T-helper 17 cell (primary cell): ENCODE measurements around the gene PIGS. TPM values are rescaled to one million over a fixed set of nuclear protein-coding genes. Genes with fewer than 3 reads are reported as not detected.

Source experiments
- ATAC-seq: fragments of 150-1000 bp; cut with Tn5 transposase; 2 replicates; pipeline ENCODE4 v1.10.0; 2021; ENCODE audit warnings: mild to moderate bottlenecking, moderate library complexity
- DNase-seq, 3 donors: peaks; one replicate each; pipeline versions ENCODE4 v3.0.0 to v3.0.0-alpha.2; 2020 to 2021
- H3K9me3 ChIP-seq: one replicate; pipeline ENCODE4 v1.7.0; 2013; ENCODE audit warnings: low read length, mild to moderate bottlenecking; ENCODE audit not compliant: control insufficient read depth, poor library complexity, severe bottlenecking
- H3K27ac Mint-ChIP-seq: one replicate; pipeline ENCODE4 v1.8.0; 2022; ENCODE audit warnings: mild to moderate bottlenecking, moderate library complexity, mixed read lengths
- H3K27me3 Mint-ChIP-seq: one replicate; pipeline ENCODE4 v1.8.0; 2022; ENCODE audit warnings: mixed read lengths
- H3K36me3 Mint-ChIP-seq: one replicate; pipeline ENCODE4 v1.8.0; 2022; ENCODE audit warnings: low read depth, mixed read lengths
- H3K4me1 Mint-ChIP-seq: one replicate; pipeline ENCODE4 v1.8.0; 2022; ENCODE audit warnings: mild to moderate bottlenecking, mixed read lengths
- H3K4me3 Mint-ChIP-seq: one replicate; pipeline ENCODE4 v1.8.0; 2022; ENCODE audit warnings: mild to moderate bottlenecking, moderate library complexity, mixed read lengths
- total RNA-seq, 4 donors: library from RNA in 2 of 4; stranded (reverse) in 2 of 4; gene quantifications; one replicate each; pipeline ENCODE4 v1.2.3 and lab custom pipeline; 2022 to 2026

PIGS gene
- total RNA-seq, 2 donors from 2014 or later = 44.5 to 50.9 TPM

- Mint-ChIP-seq H3K27me3 (no peaks in the 10 kb centered on the region), H3K36me3 (peaks cover 6% of the 10 kb centered on the region), H3K4me1 (peaks cover 22% of the 10 kb centered on the region), H3K4me3 (peak overlapping the region; percentile 52), H3K27ac (no peak overlapping the region)
- ATAC-seq = no peak
- no peak for DNase-seq
- no peaks in the 10 kb centered on the region for H3K9me3 ChIP-seq
Measured at GRCh38 chr17:28544402-28545140, 26.8 kb downstream of the PIGS start.

DNA sequence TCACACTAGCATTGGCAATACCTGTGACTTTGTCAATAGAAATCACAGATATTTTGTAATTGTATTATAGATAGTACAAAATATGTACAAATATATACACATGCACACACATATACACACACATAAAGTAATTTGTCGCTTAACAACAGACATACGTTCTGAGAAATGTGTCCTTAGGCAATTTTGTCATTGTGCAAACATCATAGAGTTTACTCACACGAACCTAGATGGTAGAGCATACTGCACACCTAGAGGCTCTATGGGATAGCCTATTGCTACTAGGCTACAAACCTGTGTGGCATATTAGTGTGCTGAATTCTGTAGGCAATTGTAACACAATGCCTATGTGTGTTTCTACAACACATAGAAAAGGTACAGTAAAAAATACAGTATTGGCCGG, 29.9 kb downstream of the PIGS start:
- no peak overlapping the region for H3K27ac Mint-ChIP-seq
- H3K9me3 ChIP-seq = no peaks in the 10 kb centered on the region
- no peak overlapping the region for H3K4me3 Mint-ChIP-seq
- ATAC-seq = no peak
- H3K27me3 Mint-ChIP-seq = no peaks in the 10 kb centered on the region
- no peak for DNase-seq
- H3K36me3 Mint-ChIP-seq = peaks cover 6% of the 10 kb centered on the region
- H3K4me1 Mint-ChIP-seq = peaks cover 4% of the 10 kb centered on the region

DNA sequence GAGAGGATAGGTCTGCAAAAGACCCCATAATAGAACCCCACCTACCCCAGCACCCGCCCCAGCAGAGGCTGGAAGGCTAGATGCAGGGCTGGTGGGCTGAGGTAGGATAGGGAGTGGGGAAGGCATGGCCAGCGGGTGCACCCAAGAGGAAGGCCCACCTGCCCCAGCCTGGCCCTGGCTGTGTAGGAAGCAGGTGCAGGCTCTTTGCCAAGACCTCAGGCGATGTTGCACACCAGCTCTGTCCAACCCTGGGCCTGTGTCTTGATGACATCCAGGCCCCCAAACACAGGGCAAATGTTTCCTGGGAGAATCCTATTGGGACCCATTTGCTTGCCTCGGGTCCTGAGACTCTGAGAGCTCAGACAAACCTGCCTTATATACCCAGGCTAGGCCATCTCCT, 31.1 kb downstream of the PIGS start:
- Mint-ChIP-seq H3K27me3 (no peaks in the 10 kb centered on the region), H3K27ac (peak overlapping the region; percentile 54)

DNA sequence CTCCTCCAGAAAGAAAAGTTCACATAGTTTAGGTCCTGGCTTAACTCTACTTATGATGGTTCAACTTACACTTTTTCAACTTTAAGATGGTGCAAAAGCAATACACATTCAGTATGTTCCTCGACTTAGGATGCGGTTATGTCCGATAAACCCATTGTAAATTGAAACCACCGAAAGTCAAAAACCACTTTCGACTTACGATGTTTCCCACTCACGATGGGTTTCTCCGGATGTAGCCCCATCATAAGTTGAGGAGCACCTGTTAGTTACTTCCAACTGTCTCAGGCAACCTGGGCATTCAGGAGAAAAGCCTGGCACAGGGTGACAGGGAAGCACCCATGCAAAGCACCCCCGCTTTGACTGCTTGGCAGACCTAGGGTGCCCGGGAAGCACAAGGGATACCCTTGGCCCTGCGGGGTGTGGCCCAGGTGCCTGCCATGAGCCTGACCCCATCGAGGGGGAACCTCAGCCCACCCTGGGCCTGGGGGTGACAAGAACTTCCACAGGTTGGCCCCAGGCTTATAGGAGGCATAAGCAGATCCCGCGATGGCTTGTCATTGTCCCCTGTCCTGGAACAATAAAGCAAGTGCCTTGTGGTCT, 32.9 kb downstream of the PIGS start:
- no peak overlapping the region for H3K4me3 Mint-ChIP-seq
- peaks cover 2% of the 10 kb centered on the region for H3K4me1 Mint-ChIP-seq
- H3K36me3 Mint-ChIP-seq = no peaks in the 10 kb centered on the region
- no peaks in the 10 kb centered on the region for H3K27me3 Mint-ChIP-seq
- no peaks in the 10 kb centered on the region for H3K9me3 ChIP-seq
- H3K27ac Mint-ChIP-seq = peak overlapping the region; percentile 29
- DNase-seq = no peak
- ATAC-seq = no peak

More for the DNA sequence above, 31.1 kb downstream of the PIGS start:
- peaks cover 4% of the 10 kb centered on the region for H3K4me1 Mint-ChIP-seq
- peaks cover 4% of the 10 kb centered on the region for H3K36me3 Mint-ChIP-seq
- no peak for DNase-seq
- H3K4me3 Mint-ChIP-seq = peak overlapping the region; percentile 15
- H3K9me3 ChIP-seq = no peaks in the 10 kb centered on the region
- no peak for ATAC-seq

DNA sequence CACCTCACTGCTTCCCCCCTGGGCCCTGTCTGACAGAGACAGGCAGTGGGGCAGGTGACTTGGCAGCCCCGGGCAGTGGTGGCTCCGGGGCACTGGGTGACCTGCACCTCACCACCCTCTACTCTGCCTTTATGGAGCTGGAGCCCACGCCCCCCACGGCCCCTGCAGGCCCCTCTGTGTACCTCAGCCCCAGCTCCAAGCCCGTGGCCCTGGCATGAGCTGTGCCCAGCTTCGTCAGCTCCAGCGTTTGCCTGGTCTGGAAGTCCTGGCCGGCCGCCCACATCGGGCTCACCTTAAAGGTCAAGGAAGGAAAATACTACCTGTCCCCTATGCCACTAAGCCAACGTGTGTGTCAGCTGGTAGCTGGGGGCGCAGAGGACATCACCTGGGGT, 34.1 kb downstream of the PIGS start:
- peaks cover 3% of the 10 kb centered on the region for H3K4me1 Mint-ChIP-seq
- no peak for ATAC-seq

DNA sequence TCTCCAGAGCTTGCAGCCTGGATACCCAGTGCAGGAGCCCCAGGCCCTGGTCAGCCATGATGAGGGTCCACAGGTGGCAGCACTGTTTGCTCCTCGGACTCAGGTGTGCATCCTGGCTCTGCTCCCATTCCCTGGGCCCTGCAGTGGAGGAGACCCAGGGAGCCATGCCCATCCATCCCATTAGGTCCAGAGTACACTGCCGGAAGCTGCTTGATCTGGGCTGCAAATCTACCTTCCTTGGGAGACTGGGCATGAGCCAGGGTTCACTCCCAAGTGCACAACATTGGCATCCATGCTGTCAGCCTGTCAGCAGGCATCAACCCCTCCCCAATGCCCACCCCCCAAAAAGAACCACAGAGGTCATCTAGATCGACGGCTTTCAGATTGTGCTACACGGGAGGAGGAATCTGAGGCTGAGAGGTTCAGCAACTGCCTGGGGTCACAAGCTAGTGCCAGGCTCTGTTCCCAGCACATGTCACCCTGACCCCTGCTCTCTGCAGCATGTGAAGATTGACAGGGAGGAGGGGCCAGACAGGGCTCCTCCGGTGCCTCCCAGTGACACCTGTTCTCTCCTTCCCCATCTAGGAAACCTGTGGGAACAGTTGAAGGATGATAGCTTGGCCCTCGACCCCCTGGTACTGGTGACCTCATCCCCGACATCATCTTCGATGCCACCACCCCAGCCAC, 34.6 kb downstream of the PIGS start:
- DNase-seq (no peak), ATAC-seq (no peak)
- H3K27ac Mint-ChIP-seq = peak overlapping the region; percentile 21
- H3K4me3 Mint-ChIP-seq = no peak overlapping the region
- peaks cover under 1% of the 10 kb centered on the region for H3K27me3 Mint-ChIP-seq
- peaks cover 3% of the 10 kb centered on the region for H3K4me1 Mint-ChIP-seq
- H3K36me3 Mint-ChIP-seq = no peaks in the 10 kb centered on the region
- H3K9me3 ChIP-seq = no peaks in the 10 kb centered on the region

More for the DNA sequence above, 34.1 kb downstream of the PIGS start:
- no peak overlapping the region for H3K4me3 Mint-ChIP-seq
- peak overlapping the region; percentile 21 for H3K27ac Mint-ChIP-seq
- H3K36me3 Mint-ChIP-seq = no peaks in the 10 kb centered on the region
- no peaks in the 10 kb centered on the region for H3K9me3 ChIP-seq
- DNase-seq = no peak
- H3K27me3 Mint-ChIP-seq = no peaks in the 10 kb centered on the region

DNA sequence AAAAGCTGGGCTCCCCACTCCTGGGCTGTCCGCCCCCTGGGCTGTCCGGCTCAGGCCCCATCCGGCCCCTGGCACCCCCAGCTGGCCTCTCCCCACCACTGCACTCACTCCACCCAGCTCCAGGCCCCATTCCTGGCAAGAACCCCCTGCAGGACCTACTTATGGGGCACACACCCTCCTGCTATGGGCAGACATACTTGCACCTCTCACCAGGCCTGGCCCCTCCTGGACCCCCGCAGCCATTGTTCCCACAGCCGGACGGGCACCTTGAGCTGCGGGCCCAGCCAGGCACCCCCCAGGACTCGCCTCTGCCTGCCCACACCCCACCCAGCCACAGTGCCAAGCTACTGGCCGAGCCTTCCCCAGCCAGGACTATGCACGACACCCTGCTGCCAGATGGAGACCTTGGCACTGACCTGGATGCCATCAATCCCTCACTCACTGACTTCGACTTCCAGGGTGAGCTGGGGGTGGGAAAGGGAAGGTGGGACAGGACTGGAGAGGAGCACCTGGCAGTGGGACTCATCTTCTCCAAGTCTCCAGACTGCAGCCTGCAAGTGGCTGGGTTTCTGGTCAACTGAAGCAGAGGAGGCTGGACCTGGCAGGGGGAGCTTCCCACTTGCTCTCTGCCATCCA, 36.5 kb downstream of the PIGS start:
- Mint-ChIP-seq H3K4me3 (no peak overlapping the region), H3K27ac (no peak overlapping the region), H3K27me3 (peaks cover 7% of the 10 kb centered on the region), H3K36me3 (no peaks in the 10 kb centered on the region), H3K4me1 (peaks cover 3% of the 10 kb centered on the region)
- DNase-seq (no peak), ATAC-seq (no peak)
- no peaks in the 10 kb centered on the region for H3K9me3 ChIP-seq

DNA sequence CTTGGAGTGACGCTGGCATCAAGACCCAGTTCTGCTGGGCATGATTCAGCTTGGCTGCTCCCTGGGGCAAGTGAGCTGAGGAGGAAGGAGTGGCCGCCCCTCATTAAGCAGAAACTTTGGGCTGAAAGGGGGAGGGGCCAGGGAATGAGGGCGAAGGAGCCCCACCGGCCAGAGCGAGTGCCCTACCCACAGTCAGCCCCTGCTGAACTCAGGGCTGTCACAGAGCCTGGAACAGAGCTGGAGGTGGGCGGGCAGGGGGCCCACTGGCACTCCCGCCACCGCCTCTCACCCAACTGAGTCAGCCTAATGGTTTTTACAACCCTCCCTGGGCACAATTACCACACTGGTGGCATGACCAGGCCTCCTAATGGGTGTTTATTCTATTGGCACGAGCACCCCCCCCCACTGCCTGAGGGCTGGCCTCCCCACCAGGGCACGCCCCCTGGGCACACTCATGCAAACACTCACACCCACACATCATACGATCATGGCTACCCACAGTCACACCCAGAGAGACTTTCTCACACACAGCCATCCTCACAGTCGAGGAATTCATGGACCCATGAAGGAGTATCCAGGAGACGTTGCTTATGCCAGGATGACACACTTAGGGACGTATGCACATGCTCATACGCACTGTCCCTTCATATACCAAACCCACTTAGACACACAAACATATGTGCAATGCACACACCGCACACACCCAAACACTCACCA, 38.1 kb downstream of the PIGS start:
- ATAC-seq = no peak
- H3K9me3 ChIP-seq = no peaks in the 10 kb centered on the region
- H3K27ac Mint-ChIP-seq = no peak overlapping the region

GRCh38 chr17:28532050-28532960, 39.0 kb downstream of the PIGS start:
- Mint-ChIP-seq H3K27ac (no peak overlapping the region), H3K27me3 (peaks cover 7% of the 10 kb centered on the region), H3K36me3 (no peaks in the 10 kb centered on the region), H3K4me1 (peaks cover 3% of the 10 kb centered on the region), H3K4me3 (no peak overlapping the region)
- ATAC-seq (no peak), DNase-seq (no peak)
- no peaks in the 10 kb centered on the region for H3K9me3 ChIP-seq

More for the DNA sequence above, 38.1 kb downstream of the PIGS start:
- Mint-ChIP-seq H3K4me1 (peaks cover 3% of the 10 kb centered on the region), H3K4me3 (no peak overlapping the region), H3K36me3 (no peaks in the 10 kb centered on the region), H3K27me3 (peaks cover 7% of the 10 kb centered on the region)
- no peak for DNase-seq

DNA sequence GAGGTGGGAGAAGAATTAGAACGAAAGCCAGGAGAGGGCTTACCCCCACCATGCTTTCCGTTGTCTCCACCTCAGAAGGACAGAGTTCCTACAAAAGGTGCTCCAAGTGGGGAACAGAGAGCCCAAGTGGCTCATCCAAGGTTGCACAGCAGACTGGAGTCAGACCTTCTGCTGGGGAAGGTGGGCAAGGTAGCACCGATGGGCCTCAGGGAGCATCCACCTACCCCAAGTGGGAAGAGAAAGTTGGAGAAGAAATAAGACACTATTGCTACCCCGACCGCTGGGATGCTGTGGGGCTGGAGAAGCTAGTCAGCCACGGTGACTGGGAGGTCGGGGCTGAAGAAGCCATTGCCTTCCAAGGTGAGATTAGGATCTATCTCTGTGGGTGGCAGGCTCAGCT, 40.4 kb downstream of the PIGS start:
- Mint-ChIP-seq H3K4me3 (no peak overlapping the region), H3K4me1 (peaks cover 5% of the 10 kb centered on the region), H3K27ac (no peak overlapping the region), H3K36me3 (no peaks in the 10 kb centered on the region), H3K27me3 (peaks cover 7% of the 10 kb centered on the region)
- no peak for DNase-seq
- H3K9me3 ChIP-seq = no peaks in the 10 kb centered on the region
- no peak for ATAC-seq

- H3K36me3 Mint-ChIP-seq = no peaks in the 10 kb centered on the region
- H3K27ac Mint-ChIP-seq = no peak overlapping the region
- H3K9me3 ChIP-seq = no peaks in the 10 kb centered on the region
- DNase-seq (no peak), ATAC-seq (no peak)
- H3K4me3 Mint-ChIP-seq = no peak overlapping the region
- peaks cover 7% of the 10 kb centered on the region for H3K27me3 Mint-ChIP-seq
- H3K4me1 Mint-ChIP-seq = peaks cover 5% of the 10 kb centered on the region
Measured at GRCh38 chr17:28530250-28530649, 41.1 kb downstream of the PIGS start.

GRCh38 chr17:28529013-28529400, 42.3 kb downstream of the PIGS start:
- DNase-seq (no peak), ATAC-seq (no peak)
- no peaks in the 10 kb centered on the region for H3K36me3 Mint-ChIP-seq
- H3K4me3 Mint-ChIP-seq = no peak overlapping the region
- no peak overlapping the region for H3K27ac Mint-ChIP-seq
- peaks cover 7% of the 10 kb centered on the region for H3K27me3 Mint-ChIP-seq
- H3K4me1 Mint-ChIP-seq = peaks cover 5% of the 10 kb centered on the region
- no peaks in the 10 kb centered on the region for H3K9me3 ChIP-seq
